ENCODE data around the gene OSBPL9.

- TF ChIP-seq CTCF (IDR thresholded peaks at IDR 0.05 in 2 of 3, conservative IDR thresholded peaks at IDR 0.05 in 1 of 3; ENCODE audit: borderline replicate concordance in 1 of 3, insufficient read depth in 1 of 3, low read depth in 2 of 3, low read length in 2 of 3): no peak
- TF ChIP-seq EZH2phosphoT487 (IDR thresholded peaks at IDR 0.05; ENCODE audit: borderline replicate concordance): no peak
- TF ChIP-seq REST (IDR thresholded peaks at IDR 0.05; ENCODE audit: low read depth): no peak
- no peak for TF ChIP-seq POLR2A (IDR thresholded peaks at IDR 0.05; ENCODE audit: borderline replicate concordance, extremely low read depth, insufficient read depth, insufficient read length)
- TF ChIP-seq, protein P1, sequence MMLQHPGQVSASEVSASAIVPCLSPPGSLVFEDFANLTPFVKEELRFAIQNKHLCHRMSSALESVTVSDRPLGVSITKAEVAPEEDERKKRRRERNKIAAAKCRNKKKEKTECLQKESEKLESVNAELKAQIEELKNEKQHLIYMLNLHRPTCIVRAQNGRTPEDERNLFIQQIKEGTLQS (IDR thresholded peaks at IDR 0.05): no peak
- no peak for TF ChIP-seq ZFX (IDR thresholded peaks at IDR 0.05)
Observed at GRCh38 chr1:51641096-51641495, 24.2 kb downstream of the OSBPL9 start.
